ENCODE data around the gene C5. TPM values are rescaled to one million over a fixed set of nuclear protein-coding genes. Genes with fewer than 3 reads are reported as not detected.

The C5 gene
- total RNA-seq, 1 experiment from 2014 or later, result 4.2 TPM

GRCh38 chr9:120916991-120917880, 132.8 kb downstream of the C5 start:
- no peak for TF ChIP-seq CTCF (IDR thresholded peaks at IDR 0.05; ENCODE audit: unreplicated experiment)
- Mint-ChIP-seq H3K9me3 (ENCODE audit: unreplicated experiment) (no peaks in the 10 kb centered on the region), H3K27me3 (ENCODE audit: insufficient read depth, unreplicated experiment) (no peaks in the 10 kb centered on the region), H3K36me3 (ENCODE audit: insufficient read depth, unreplicated experiment) (peaks cover 13% of the 10 kb centered on the region), H3K4me1 (ENCODE audit: insufficient read depth, unreplicated experiment) (peaks cover 33% of the 10 kb centered on the region), H3K27ac (ENCODE audit: low read depth, unreplicated experiment) (peak overlapping the region; percentile 47), H3K4me3 (ENCODE audit: unreplicated experiment) (no peak overlapping the region)
- BruUV-seq (replicated peaks), result no TSS peak
- no peak for DNase-seq (ENCODE audit: unreplicated experiment)
- intact Hi-C loops (cut with micrococcal nuclease), result loop anchor here (1.0 kb wide), 1 partner anchor 19 kb away; no protein-coding TSS in a partner anchor
- CTCF ChIA-PET, result interaction anchor here (0.6 to 4.6 kb wide), 19 partner anchors 8 to 508 kb away, joined by 3 to 71 read pairs (median 6); partner anchors contain the start of gene TRAF1
- POLR2A ChIA-PET, result interaction anchor here (0.5 to 3.5 kb wide), 10 partner anchors 8 to 369 kb away, joined by 3 to 32 read pairs (median 3); no protein-coding TSS in a partner anchor

GRCh38 chr9:120916588-120916987, 133.5 kb downstream of the C5 start:
- POLR2A ChIA-PET, result interaction anchor here (0.5 to 3.5 kb wide), 10 partner anchors 9 to 282 kb away, joined by 3 to 32 read pairs (median 3); no protein-coding TSS in a partner anchor
- DNase-seq (ENCODE audit: unreplicated experiment), result peak; percentile 68
- Mint-ChIP-seq H3K9me3 (ENCODE audit: unreplicated experiment) (no peaks in the 10 kb centered on the region), H3K27me3 (ENCODE audit: insufficient read depth, unreplicated experiment) (no peaks in the 10 kb centered on the region), H3K36me3 (ENCODE audit: insufficient read depth, unreplicated experiment) (peaks cover 13% of the 10 kb centered on the region), H3K27ac (ENCODE audit: low read depth, unreplicated experiment) (peak overlapping the region; percentile 47), H3K4me3 (ENCODE audit: unreplicated experiment) (no peak overlapping the region), H3K4me1 (ENCODE audit: insufficient read depth, unreplicated experiment) (peaks cover 33% of the 10 kb centered on the region)
- intact Hi-C loops (cut with micrococcal nuclease), result loop anchor here (1.0 kb wide), 1 partner anchor 20 kb away; no protein-coding TSS in a partner anchor
- BruUV-seq (replicated peaks), result no TSS peak
- CTCF ChIA-PET, result interaction anchor here (0.5 to 4.6 kb wide), 21 partner anchors 9 to 508 kb away, joined by 3 to 71 read pairs (median 6); partner anchors contain the start of gene TRAF1
- peak; percentile 22 for TF ChIP-seq CTCF (IDR thresholded peaks at IDR 0.05; ENCODE audit: unreplicated experiment)

DNA sequence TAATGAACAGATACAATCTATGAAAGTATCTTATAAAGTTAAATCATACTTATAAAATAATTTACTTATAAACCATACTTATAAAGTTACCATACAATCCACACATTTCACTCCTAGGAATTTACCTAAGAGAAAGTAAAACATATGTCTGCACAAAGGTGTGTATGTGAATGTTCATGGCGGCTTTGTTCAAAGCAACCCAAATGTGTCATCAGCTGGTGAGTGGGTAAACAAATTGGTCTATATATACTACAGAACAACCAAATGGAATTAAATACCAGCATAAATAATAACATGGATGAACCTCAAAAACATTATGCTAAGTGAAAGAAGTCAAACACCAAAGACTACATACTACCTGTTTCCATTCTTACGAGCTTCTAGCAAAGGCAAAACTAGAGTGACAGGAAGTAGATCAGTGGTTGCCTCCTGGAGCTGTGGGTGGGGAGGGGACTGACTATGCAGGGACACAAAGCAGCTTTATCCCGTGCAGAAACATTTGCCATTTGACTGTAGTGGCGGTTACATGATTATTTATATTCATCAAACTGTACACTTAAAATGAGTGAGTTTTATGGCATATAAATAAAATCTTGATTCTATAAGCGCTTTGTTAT, 134.1 kb downstream of the C5 start:
- Mint-ChIP-seq H3K36me3 (ENCODE audit: insufficient read depth, unreplicated experiment) (peaks cover 13% of the 10 kb centered on the region), H3K4me3 (ENCODE audit: unreplicated experiment) (no peak overlapping the region), H3K27me3 (ENCODE audit: insufficient read depth, unreplicated experiment) (no peaks in the 10 kb centered on the region), H3K9me3 (ENCODE audit: unreplicated experiment) (no peaks in the 10 kb centered on the region), H3K4me1 (ENCODE audit: insufficient read depth, unreplicated experiment) (peaks cover 33% of the 10 kb centered on the region), H3K27ac (ENCODE audit: low read depth, unreplicated experiment) (peak overlapping the region; percentile 47)
- ChIA-PET POLR2A (interaction anchor here (0.6 to 3.5 kb wide), 6 partner anchors 8 to 115 kb away, joined by 3 to 32 read pairs (median 3); no protein-coding TSS in a partner anchor), CTCF (interaction anchor here (0.5 to 4.6 kb wide), 15 partner anchors 10 to 484 kb away, joined by 3 to 71 read pairs (median 6); partner anchors contain the start of gene TRAF1)
- no TSS peak for BruUV-seq (replicated peaks)
- intact Hi-C loops (cut with micrococcal nuclease), result loop anchor here (1.0 kb wide), 1 partner anchor 20 kb away; no protein-coding TSS in a partner anchor
- no peak for TF ChIP-seq CTCF (IDR thresholded peaks at IDR 0.05; ENCODE audit: unreplicated experiment)
- no peak for DNase-seq (ENCODE audit: unreplicated experiment)
